Fibroblast of skin of abdomen (primary cell): ENCODE data around the gene CASK. TPM values are rescaled to one million over a fixed set of nuclear protein-coding genes. Genes with fewer than 3 reads are reported as not detected.

Source experiments
- DNase-seq: peaks from one replicate; pipeline ENCODE4 v3.0.0-alpha.2; 2013
- polyA plus RNA-seq, 2 experiments: library from polyadenylated mRNA; unstranded; fragments of 120-200 nt; gene quantifications; one replicate each; pipeline ENCODE4 v1.2.1, GENCODE V29; 2013; ENCODE audit not compliant: insufficient read length in 2 of 2

The CASK gene, protein sequence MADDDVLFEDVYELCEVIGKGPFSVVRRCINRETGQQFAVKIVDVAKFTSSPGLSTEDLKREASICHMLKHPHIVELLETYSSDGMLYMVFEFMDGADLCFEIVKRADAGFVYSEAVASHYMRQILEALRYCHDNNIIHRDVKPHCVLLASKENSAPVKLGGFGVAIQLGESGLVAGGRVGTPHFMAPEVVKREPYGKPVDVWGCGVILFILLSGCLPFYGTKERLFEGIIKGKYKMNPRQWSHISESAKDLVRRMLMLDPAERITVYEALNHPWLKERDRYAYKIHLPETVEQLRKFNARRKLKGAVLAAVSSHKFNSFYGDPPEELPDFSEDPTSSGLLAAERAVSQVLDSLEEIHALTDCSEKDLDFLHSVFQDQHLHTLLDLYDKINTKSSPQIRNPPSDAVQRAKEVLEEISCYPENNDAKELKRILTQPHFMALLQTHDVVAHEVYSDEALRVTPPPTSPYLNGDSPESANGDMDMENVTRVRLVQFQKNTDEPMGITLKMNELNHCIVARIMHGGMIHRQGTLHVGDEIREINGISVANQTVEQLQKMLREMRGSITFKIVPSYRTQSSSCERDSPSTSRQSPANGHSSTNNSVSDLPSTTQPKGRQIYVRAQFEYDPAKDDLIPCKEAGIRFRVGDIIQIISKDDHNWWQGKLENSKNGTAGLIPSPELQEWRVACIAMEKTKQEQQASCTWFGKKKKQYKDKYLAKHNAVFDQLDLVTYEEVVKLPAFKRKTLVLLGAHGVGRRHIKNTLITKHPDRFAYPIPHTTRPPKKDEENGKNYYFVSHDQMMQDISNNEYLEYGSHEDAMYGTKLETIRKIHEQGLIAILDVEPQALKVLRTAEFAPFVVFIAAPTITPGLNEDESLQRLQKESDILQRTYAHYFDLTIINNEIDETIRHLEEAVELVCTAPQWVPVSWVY
- polyA plus RNA-seq (2013, experiment 1 of 2; ENCODE audit: insufficient read length): 20.6 TPM
- polyA plus RNA-seq (2013, experiment 2 of 2; ENCODE audit: insufficient read length): 19.2 TPM

- peak; percentile 93 for DNase-seq
These were observed at the start of gene CASK for GRCh38 chrX:41923211-41923977. TSS of gene CASK (minus strand) at chrX:41923554. CDS start at chrX:41922988, 566 bp downstream.

DNA sequence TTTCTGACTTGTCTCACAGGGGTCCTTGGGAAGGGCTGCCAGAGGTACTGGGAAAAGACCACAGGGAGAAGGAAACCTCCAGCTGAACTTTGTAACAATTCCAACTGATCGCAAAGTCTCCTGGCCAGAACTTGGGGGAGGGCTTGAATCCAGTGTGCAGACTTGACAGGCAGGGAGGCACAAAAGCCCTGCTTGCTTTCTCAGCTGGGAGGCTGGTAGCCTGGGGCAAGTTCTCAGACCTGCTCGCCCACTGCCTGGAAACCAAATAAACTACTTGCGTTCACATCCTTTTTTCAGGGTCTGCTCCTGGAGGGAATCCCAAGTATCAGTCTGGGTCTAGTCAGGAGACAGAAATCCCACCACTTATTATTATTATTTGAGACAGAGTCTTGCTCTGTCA lies 48.0 kb upstream of the CASK start:
- no peak for DNase-seq

DNA sequence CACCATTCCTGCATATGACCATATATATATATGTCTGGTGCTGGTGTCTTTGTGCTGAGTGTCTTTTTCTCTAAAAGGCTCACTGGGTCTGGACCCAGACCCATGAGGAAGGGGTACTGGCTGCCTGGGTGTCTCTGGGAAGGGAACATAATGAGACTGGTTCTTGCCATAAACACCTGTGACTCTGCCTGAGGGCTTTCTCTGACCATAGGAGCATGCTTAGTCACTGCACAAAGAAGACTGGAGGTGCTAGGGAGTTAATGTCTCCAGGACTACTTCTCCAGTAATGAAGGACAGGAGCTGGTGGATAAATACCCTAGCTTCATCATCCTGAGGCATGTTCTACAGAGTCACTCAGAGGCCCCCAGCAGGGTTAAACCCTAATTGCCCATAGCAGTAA lies 47.1 kb upstream of the CASK start:
- no peak for DNase-seq

GRCh38 chrX:41963348-41963747 lies 40.0 kb upstream of the CASK start:
- DNase-seq: no peak

GRCh38 chrX:41960142-41960541 lies 36.8 kb upstream of the CASK start:
- no peak for DNase-seq

GRCh38 chrX:41958861-41959260 lies 35.5 kb upstream of the CASK start:
- no peak for DNase-seq

DNA sequence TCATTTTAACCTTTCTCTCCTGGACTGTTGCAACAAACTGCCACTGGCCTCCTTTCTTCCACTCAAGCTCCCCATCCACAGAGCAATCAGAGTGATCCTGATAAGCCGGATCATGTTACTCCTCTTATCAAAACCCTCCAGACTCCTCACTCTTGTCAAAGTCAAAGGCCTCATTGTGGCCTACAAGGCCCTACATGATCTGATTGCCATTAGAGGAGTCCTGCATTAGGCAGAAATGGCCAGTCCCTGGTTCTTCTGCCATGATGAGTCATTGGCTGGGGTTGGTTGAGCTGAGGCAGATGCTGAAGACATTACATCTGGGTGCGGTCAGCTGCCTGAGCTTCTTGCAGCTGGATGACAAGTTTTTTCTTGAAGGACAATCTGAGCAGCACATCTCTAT lies 32.7 kb upstream of the CASK start:
- DNase-seq: no peak

DNA sequence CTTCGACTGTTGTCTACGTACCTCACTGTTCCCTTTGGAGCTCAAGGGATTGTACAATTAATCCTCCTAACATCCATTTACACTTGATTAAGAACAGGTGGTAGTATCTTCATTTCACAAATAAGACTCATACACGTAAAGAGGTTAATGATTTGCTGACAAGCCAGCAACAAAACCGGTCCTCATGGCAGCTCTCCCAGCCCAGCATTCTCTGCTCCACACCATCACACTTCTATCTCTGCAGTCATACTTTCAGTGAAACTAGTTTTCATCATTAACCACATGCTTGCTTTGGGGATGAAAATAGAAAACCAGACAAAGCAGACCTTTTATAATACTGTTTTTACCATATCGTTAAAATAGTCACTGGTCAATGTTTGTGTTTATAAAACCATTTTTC lies 28.7 kb upstream of the CASK start:
- DNase-seq: no peak

DNA sequence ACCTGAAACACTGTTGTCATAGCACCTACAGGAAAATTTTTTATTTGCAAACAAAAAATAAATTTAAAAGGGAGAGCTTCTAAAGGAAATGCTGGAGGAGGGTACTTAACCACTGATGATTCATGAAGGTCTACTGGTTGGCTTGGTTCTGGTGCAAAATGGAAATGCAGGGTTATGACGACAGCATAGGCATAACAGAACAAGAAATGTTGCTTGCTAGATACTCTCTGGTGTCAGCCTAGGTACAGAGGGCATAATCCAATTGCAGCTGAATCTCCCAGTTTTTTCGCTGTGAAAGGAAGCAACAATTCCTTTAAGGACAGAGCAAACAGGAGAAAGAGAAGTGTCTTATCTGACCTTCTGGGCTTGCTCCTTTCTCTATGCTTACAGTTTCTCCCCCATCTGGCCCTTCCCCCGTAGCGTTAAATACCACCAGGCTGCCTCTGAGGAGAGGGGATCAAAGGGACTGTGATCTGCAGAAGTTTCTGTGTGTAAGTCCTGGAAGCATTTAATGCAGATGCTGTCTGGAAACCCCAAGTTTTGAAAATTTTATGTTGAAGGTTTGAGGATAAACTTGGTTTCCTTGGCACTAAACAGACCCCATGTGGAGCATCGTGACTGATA lies 23.7 kb upstream of the CASK start:
- DNase-seq: no peak

GRCh38 chrX:41946235-41946634 lies 22.9 kb upstream of the CASK start:
- no peak for DNase-seq

GRCh38 chrX:41935832-41936231 lies 12.5 kb upstream of the CASK start:
- no peak for DNase-seq

- no peak for DNase-seq
These were observed 10.2 kb upstream of the CASK start for GRCh38 chrX:41933546-41933945.

DNA sequence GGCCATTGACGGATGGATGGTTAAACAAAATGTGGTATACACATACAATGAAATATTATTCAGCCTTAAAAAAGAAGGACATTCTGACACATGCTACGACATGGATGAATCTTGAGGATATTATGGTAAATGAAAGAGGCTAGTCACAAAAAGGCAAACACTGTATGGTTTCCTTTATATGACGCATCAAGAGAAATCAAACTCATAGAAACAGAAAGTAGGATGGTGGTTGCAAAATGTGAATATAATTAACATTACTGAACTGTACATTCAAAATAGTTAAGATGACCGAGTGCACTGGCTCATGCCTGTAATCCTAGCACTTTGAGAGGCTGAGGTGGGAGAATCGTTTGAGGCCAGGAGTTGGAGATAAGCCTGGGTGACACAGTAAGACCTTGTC lies 9.5 kb upstream of the CASK start:
- DNase-seq: no peak

GRCh38 chrX:41931591-41931990 lies 8.2 kb upstream of the CASK start:
- no peak for DNase-seq

- no peak for DNase-seq
These were observed 777 bp upstream of the CASK start for GRCh38 chrX:41923978-41924683.

DNA sequence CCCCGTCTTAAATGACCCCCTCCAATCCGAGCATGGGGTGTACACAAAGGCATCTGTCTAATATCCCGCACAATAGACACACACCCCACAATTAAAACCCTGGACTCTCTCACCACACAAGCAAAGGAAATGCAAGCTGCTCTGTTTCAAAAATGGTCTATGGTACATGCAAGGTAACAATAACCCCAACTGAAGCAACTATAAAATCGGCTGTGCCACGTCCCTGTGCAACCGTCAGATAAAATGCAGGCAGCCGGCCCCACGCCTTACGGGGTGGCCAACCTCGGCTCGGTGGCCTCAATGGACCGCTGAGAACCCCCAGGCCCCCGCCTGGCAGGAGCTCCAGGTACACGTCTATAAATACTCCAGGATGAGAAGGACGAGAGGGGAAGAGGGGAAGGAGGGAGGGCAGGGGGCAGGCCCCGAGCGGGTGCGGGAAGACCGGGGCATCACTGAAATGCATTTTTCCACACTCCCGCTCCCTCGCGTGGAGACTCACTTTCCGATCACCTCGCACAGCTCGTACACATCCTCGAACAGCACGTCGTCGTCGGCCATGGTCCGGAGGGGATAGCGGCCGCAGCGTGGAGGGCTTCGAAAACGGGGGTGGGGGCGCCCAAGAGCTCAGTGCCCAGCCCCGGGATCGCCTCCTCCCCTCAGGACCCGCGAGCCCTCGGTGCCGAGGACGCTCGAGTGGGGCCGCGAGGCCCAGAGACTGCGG lies 763 bp downstream of the CASK start:
- DNase-seq: no peak

DNA sequence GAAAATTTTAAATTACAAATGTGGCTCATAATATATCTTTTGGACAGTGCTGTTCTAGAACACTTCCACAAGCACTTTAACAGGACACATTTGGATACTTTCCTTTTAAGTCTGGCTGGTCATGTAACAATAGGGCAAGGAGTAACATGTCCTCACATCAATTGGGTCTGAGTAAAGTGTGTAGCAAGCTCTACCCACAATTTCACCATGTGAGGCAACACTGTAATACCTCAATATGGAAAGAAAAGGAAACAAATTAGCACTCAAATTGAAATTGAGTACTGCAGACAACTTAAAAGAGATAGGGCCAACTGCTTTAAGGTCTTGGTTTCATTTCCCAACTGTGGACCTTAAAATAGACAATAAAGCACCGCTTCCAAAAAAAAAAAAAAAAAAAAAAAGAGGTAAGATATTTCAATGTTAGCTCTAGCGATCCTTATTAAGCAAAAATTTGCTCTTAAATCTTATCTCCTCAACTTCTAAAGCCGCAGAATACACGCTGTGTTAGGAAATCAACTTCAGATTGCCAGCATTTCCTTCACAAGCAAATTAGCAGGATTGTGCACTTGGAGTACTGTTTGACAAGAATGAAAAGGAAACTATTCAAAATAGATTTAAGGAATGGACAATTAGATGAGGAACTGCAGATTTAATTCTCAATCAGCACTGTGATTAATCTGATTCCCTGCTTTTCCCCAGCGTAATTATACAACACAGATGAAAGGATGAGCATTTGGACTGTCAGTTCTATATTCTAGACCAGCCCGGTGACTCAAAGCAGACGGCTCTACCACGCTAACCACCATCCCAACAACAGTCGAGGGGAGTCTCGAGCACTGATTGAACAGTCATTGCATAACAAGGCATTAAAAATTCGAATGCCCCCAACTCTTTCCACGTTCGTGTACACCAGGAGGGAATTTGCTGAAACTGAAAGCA lies 1.6 kb downstream of the CASK start:
- peak; percentile 32 for DNase-seq

DNA sequence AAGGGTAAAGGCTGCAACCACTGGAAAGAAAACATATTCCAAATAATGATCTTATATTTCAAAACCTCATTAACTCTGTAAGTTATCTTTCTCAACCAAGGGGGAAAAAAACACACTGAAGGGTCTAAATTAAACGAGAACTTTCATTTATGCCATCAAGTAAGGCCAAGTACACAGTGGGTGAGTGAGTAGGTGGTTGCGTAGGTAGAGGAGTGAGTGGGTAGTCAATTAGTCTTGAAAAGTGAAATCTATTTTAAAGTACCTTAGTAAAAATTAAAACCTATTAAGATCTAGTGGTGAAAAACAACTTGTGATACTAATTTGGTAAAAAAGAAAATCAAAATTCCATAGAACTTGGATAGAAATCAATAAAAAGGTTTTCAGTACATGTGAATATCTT lies 3.5 kb downstream of the CASK start:
- DNase-seq: no peak

DNA sequence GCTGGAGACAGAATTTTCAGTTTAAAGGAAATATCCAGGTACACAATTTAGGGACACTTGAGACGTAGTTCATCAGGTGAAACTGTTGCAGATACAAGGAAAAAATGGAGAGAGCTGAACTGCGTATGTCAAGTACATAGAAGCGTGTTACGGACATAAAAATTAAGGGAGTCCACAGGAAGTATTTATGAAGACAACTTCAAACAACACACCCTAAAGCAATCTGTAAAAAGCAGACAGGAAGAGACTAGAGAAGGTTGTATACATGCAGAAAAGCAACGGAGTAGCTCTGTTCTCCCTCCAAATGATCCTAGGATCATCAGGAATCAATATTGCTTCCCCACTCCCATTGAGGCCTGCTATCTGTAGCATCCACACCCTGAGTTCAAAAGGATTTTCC lies 5.8 kb downstream of the CASK start:
- DNase-seq: no peak

DNA sequence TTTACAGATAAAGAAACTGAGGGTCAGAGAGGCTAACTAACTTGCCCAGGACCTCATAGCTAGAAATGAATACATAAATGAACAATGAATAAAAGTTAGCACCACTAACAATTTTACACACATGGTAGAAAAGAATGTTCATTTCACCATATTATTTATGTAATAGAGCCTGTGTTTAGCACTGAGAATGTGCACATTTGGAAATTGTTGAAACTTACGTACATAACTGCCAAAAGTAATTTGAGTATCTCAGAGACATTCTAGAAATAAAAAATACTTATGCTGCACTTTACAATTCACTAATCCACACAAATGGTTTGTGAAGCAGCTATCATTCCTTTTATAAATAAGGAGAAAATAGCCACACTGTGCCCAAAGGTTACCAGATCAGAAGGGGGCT lies 9.9 kb downstream of the CASK start:
- DNase-seq: no peak
